Measurements from ENCODE around the gene NDUFS6. TPM values are rescaled to one million over a fixed set of nuclear protein-coding genes. Genes with fewer than 3 reads are reported as not detected.
A peak's percentile ranks its signal among the peaks of the same experiment; 100 is the strongest.

NDUFS6 gene
- total RNA-seq, 1 donor from 2014 or later, result 31.0 TPM

DNA sequence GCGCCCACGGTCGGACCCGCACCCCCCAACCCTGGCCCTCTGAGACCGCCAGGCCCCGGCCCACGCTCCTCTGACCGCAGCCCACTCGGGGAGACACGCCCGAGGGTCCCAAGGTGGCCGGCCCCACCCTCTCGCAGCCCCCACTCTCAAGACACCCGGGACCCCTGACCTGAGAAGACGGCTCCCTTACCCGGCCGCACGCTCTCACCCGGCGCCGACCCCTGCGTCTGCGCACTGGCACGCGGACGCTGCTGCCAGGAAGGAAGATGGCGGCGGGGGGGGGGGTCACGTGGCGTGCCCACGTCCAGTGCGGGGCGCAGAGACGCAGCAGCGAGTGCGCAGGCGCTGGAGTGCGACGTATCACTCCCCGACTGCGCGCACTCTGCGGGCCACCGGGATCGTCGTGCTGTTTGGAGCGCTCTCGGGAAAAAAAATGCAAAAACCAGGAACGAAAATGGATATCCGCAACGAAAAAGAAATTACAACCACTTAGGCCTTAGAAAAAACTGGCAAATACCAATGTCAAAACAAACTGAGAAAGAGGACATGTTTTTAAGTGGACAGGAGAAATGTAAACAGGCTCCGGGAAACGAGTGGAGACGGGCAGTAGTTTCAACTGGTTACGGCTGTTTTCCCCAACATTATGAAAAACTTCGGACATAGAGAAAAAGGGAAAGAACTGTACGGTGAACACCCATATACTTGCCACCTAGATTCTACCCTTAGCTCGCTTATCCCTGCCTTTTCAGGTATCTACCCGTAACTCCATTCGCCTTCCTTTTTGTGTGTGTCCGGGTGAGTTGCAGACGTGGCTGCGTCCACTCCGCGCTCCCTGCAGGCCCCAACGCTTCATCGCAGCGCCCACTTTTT is 1.4 kb upstream of the NDUFS6 start, which contains the start of gene MRPL36:
TSS of gene MRPL36 (minus strand) at position 236 of the 870 bp plus-strand sequence. CDS start 902 bp downstream, outside the sequence.
- TF ChIP-seq, protein P1, sequence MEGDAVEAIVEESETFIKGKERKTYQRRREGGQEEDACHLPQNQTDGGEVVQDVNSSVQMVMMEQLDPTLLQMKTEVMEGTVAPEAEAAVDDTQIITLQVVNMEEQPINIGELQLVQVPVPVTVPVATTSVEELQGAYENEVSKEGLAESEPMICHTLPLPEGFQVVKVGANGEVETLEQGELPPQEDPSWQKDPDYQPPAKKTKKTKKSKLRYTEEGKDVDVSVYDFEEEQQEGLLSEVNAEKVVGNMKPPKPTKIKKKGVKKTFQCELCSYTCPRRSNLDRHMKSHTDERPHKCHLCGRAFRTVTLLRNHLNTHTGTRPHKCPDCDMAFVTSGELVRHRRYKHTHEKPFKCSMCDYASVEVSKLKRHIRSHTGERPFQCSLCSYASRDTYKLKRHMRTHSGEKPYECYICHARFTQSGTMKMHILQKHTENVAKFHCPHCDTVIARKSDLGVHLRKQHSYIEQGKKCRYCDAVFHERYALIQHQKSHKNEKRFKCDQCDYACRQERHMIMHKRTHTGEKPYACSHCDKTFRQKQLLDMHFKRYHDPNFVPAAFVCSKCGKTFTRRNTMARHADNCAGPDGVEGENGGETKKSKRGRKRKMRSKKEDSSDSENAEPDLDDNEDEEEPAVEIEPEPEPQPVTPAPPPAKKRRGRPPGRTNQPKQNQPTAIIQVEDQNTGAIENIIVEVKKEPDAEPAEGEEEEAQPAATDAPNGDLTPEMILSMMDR (IDR thresholded peaks at IDR 0.05; ENCODE audit: unreplicated experiment), result no peak
- peak; percentile 87 for DNase-seq (ENCODE audit: low spot score)
- H3K36me3 Mint-ChIP-seq (ENCODE audit: low read depth, unreplicated experiment), result peaks cover 13% of the 10 kb centered on the region
- peaks cover 6% of the 10 kb centered on the region for H3K27me3 Mint-ChIP-seq (ENCODE audit: unreplicated experiment)
- H3K4me1 Mint-ChIP-seq (ENCODE audit: unreplicated experiment), result peaks cover 11% of the 10 kb centered on the region
- peak within 1 kb of the TSS; percentile 67 for H3K27ac Mint-ChIP-seq (ENCODE audit: unreplicated experiment)
- H3K9me3 Mint-ChIP-seq (ENCODE audit: unreplicated experiment), result no peaks in the 10 kb centered on the region
- H3K4me3 Mint-ChIP-seq (ENCODE audit: unreplicated experiment), result peak within 1 kb of the TSS; percentile 93

DNA sequence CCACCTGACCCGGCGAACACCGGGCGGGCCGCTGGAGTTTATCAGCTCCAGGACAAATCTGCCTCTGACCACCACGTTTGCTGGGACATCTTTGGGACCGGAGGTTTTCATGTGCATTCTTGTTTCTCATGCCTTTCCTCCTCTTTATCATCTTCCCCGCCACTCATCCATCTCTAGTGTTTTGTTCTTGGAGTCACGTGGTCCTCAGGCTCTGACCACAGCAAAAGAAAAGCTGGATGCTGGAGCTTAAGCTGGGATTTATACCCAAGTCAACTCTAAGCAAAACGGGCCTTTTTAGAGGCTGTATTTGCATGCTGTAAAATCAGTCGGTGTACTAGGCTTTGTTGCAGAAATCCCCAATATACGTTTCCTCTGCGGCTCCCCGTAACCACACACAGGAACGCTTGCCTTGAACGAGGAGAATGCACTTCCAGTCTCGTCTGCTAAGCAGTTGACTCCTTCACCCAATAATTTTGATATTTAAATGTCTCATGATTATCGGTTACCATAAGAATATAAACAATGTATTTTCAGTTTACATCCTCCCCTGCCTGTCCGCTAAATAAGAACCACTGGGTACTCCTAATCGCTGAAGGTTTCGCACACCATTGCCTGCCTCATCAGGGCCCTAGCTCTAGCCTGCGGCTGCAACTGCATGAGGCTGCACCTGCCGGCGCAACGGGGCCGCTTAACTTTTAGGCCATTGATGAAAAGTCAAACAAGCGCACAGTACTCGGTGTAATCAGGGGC is 560 bp upstream of the NDUFS6 start:
- peaks cover 11% of the 10 kb centered on the region for H3K4me1 Mint-ChIP-seq (ENCODE audit: unreplicated experiment)
- no peaks in the 10 kb centered on the region for H3K9me3 Mint-ChIP-seq (ENCODE audit: unreplicated experiment)
- H3K4me3 Mint-ChIP-seq (ENCODE audit: unreplicated experiment), result peak overlapping the region; percentile 93
- TF ChIP-seq, protein P1 (IDR thresholded peaks at IDR 0.05; ENCODE audit: unreplicated experiment), result no peak
- peaks cover 6% of the 10 kb centered on the region for H3K27me3 Mint-ChIP-seq (ENCODE audit: unreplicated experiment)
- H3K27ac Mint-ChIP-seq (ENCODE audit: unreplicated experiment), result peak overlapping the region; percentile 67
- H3K36me3 Mint-ChIP-seq (ENCODE audit: low read depth, unreplicated experiment), result peaks cover 13% of the 10 kb centered on the region
- DNase-seq (ENCODE audit: low spot score), result peak; percentile 39

DNA sequence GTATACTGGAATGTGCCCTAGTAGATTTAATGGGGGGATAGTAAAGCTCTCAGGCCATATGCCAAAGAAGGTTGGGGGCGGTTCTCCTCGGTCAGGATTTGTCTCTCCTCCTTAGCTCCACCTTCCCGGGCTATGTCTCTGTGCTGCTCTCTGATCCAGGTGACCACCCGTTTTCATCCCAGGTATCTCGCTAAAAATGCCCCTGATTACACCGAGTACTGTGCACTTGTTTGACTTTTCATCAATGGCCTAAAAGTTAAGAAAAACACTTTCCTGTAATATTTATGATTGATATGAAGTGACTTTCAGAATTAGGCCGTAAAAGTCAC is 724 bp downstream of the NDUFS6 start:
- Mint-ChIP-seq H3K27me3 (ENCODE audit: unreplicated experiment) (peaks cover 5% of the 10 kb centered on the region), H3K4me3 (ENCODE audit: unreplicated experiment) (peak overlapping the region; percentile 93), H3K36me3 (ENCODE audit: low read depth, unreplicated experiment) (peaks cover 21% of the 10 kb centered on the region), H3K9me3 (ENCODE audit: unreplicated experiment) (no peaks in the 10 kb centered on the region), H3K4me1 (ENCODE audit: unreplicated experiment) (peaks cover 11% of the 10 kb centered on the region), H3K27ac (ENCODE audit: unreplicated experiment) (peak overlapping the region; percentile 76)
- no peak for DNase-seq (ENCODE audit: low spot score)
- TF ChIP-seq, protein P1 (IDR thresholded peaks at IDR 0.05; ENCODE audit: unreplicated experiment), result no peak

- TF ChIP-seq, protein P1 (IDR thresholded peaks at IDR 0.05; ENCODE audit: unreplicated experiment), result no peak
- Mint-ChIP-seq H3K27me3 (ENCODE audit: unreplicated experiment) (peaks cover 5% of the 10 kb centered on the region), H3K9me3 (ENCODE audit: unreplicated experiment) (no peaks in the 10 kb centered on the region), H3K36me3 (ENCODE audit: low read depth, unreplicated experiment) (peaks cover 26% of the 10 kb centered on the region), H3K4me3 (ENCODE audit: unreplicated experiment) (peak overlapping the region; percentile 38), H3K4me1 (ENCODE audit: unreplicated experiment) (peaks cover 11% of the 10 kb centered on the region), H3K27ac (ENCODE audit: unreplicated experiment) (no peak overlapping the region)
- no peak for DNase-seq (ENCODE audit: low spot score)
These were observed 2.0 kb downstream of the NDUFS6 start for GRCh38 chr5:1803192-1803591.

All from endothelial cell (in vitro differentiated cells).